ENCODE results near the gene INO80D. TPM values are rescaled to one million over a fixed set of nuclear protein-coding genes. Genes with fewer than 3 reads are reported as not detected.
"Not testable (repeated sequence)": the region's sequence is repeated elsewhere in the genome, so short reads cannot be mapped to it uniquely, and the experiment has no call there.

The INO80D gene
- total RNA-seq, 2 experiments from 2014 or later = 14.5 to 15.3 TPM

DNA sequence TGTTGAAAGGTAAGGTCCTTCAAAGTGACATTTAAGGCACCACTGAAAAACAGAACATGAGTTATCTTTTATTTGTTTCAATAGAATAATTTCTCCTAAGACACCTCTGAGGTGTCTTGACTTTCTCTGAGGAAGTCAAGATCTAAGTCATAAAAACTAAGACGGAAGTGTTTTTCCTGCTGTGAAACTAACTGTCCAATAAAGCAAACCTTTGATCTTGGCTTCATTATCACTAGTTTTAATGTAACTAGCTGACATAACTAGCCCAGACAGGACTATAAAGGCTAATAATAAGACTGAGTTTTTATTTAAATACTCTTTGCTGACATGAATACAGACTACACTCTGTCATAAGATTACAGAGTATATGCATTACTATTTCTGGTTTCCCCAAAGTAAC lies 36.6 kb downstream of the INO80D start:
- ChIA-PET POLR2A (no interaction called here), CTCF (no interaction called here)
- no peak overlapping the region for H3K4me3 Mint-ChIP-seq
- no peak overlapping the region for H3K27ac Mint-ChIP-seq
- H3K27me3 Mint-ChIP-seq = no peaks in the 10 kb centered on the region
- DNase-seq = no peak
- peaks cover 27% of the 10 kb centered on the region for H3K36me3 Mint-ChIP-seq
- intact Hi-C loops (cut with micrococcal nuclease) = no loop called here
- H3K9me3 Mint-ChIP-seq = no peaks in the 10 kb centered on the region
- H3K4me1 Mint-ChIP-seq (ENCODE audit: low read depth) = peaks cover 11% of the 10 kb centered on the region

DNA sequence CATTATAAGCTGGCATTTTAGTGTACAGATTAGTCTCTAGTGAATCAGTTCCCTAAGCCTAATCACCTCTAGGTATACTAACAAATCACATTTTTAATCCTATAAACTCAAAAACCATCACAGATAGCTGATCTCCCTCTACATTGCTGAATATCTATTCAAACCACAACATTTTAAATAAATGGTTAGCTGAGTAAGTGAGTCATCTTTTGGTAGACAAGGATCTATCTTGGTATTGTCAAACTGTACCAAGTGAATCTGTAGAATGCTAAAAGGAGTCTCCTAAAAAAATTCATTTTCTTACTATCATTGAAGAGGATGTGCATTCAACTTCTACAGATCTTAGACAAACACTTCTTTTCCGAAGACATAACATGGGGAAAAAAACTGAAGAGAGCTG lies 40.7 kb downstream of the INO80D start:
- Mint-ChIP-seq H3K27me3 (no peaks in the 10 kb centered on the region), H3K4me3 (no peak overlapping the region), H3K36me3 (peaks cover 33% of the 10 kb centered on the region), H3K4me1 (ENCODE audit: low read depth) (peaks cover 17% of the 10 kb centered on the region), H3K9me3 (no peaks in the 10 kb centered on the region), H3K27ac (no peak overlapping the region)
- intact Hi-C loops (cut with micrococcal nuclease) = no loop called here
- DNase-seq = no peak
- CTCF ChIA-PET = no interaction called here
- POLR2A ChIA-PET = no interaction called here

DNA sequence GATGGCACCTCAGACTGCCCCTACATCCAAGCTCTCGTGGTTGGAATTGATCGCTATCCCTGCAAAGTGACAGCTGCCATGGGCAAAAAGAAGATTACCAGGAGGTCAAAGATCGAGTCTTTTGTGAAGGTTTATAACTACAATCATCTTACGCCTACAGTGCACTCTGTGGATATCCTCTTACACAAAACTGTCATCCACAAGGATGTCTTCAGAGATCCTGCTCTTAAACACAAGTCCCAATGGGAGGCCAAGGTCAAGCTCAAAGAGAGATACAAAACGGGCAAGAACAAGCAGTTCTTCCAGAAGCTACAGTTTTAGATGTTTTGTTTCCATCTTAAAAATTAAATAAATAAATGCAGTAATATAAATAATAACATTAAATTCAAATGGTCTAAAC lies 45.4 kb downstream of the INO80D start:
- Mint-ChIP-seq H3K27ac (no peak overlapping the region), H3K27me3 (no peaks in the 10 kb centered on the region), H3K36me3 (peaks cover 52% of the 10 kb centered on the region), H3K9me3 (no peaks in the 10 kb centered on the region), H3K4me3 (no peak overlapping the region), H3K4me1 (ENCODE audit: low read depth) (peaks cover 13% of the 10 kb centered on the region)
- DNase-seq = no peak
- CTCF ChIA-PET = interaction anchor here (0.7 kb wide), 1 partner anchor 235 kb away, joined by 3 read pairs; no protein-coding TSS in a partner anchor
- POLR2A ChIA-PET = no interaction called here
- intact Hi-C loops (cut with micrococcal nuclease) = no loop called here

DNA sequence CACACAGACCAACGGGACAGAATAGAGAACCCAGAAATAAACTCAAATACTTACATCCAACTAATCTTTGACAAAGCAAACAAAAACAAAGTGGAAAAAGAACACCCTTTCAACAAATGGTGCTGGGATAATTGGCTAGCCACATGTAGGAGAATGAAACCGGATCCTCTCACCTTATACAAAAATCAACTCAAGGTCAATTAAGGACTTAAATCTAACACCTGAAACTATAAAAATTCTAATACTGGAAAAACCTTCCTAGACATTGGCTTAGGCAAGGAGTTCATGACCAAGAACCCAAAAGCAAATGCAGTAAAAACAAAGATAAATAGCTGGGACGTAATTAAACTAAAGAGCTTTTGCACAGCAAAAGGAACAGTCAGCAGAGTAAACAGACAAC lies 50.6 kb downstream of the INO80D start:
- intact Hi-C loops (cut with micrococcal nuclease) = loop anchor here (10.0 kb wide), 1 partner anchor 239 kb away; the partner anchor contains the start of gene ZDBF2
- H3K27ac Mint-ChIP-seq, H3K4me3 Mint-ChIP-seq, POLR2A ChIA-PET, H3K27me3 Mint-ChIP-seq, DNase-seq, CTCF ChIA-PET: not testable (repeated sequence)
- Mint-ChIP-seq H3K9me3 (peaks cover 14% of the 10 kb centered on the region), H3K36me3 (peaks cover 69% of the 10 kb centered on the region), H3K4me1 (ENCODE audit: low read depth) (peaks cover 53% of the 10 kb centered on the region)

DNA sequence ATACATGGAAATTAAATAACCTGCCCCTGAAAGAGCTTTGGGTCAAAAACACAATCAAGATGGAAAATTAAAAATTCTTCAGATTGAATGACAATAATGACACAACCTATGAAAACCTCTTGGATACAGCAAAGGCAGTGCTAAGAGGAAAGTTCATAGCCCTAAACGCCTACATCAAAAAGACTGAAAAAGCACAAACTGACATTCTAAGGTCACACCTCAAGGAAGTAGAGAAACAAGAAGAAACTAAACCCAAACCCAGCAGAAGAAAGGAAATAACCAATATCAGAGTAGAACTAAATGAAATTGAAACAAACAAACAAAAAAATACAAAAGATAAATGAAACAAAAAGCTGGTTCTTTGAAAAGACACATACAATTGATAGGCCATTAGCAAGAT lies 52.5 kb downstream of the INO80D start:
- Mint-ChIP-seq H3K36me3 (peaks cover 69% of the 10 kb centered on the region), H3K9me3 (peaks cover 14% of the 10 kb centered on the region), H3K4me1 (ENCODE audit: low read depth) (peaks cover 61% of the 10 kb centered on the region)
- H3K4me3 Mint-ChIP-seq, DNase-seq, H3K27ac Mint-ChIP-seq, H3K27me3 Mint-ChIP-seq, CTCF ChIA-PET, POLR2A ChIA-PET: not testable (repeated sequence)
- intact Hi-C loops (cut with micrococcal nuclease) = loop anchor here (10.0 kb wide), 1 partner anchor 241 kb away; the partner anchor contains the start of gene ZDBF2

DNA sequence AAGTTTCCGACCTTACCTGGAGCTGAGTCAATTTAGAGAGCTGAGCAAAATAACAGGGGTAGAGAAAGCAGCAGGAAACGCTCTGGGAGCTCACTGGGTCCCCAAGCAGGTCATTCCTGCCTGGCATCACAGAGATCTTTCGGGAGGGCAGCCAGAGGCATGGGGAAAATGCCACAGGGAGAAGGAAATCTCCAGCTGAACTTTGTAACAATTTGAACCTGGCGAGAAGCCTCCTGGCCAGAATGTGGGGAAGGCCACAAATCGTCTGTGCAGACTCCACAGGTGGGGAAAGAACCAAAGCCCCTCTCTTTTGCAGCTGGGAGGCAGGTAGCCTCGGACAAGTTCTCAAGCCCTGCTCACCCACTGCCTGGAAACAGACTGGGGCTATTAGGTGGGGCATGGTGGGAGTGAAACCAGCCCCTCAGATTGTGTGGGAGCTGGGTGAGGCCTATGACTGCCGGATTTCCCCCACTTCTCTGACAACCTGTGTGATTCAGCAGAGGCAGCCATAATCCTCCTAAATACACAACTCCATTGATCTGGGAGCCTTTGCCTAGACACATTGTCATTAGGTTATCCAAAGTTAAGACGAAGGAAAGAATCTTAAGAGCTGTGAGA lies 53.9 kb downstream of the INO80D start:
- peaks cover 68% of the 10 kb centered on the region for H3K36me3 Mint-ChIP-seq
- no peak for DNase-seq
- no peak overlapping the region for H3K27ac Mint-ChIP-seq
- POLR2A ChIA-PET = interaction anchor here (1.0 kb wide), 1 partner anchor 54 kb away, joined by 10 read pairs; the partner anchor contains the start of gene INO80D
- peaks cover 61% of the 10 kb centered on the region for H3K4me1 Mint-ChIP-seq (ENCODE audit: low read depth)
- H3K27me3 Mint-ChIP-seq = no peaks in the 10 kb centered on the region
- intact Hi-C loops (cut with micrococcal nuclease) = loop anchor here (1.0 to 10.0 kb wide), 2 partner anchors 54 to 243 kb away; partner anchors contain the start of genes INO80D and ZDBF2
- peaks cover 14% of the 10 kb centered on the region for H3K9me3 Mint-ChIP-seq
- H3K4me3 Mint-ChIP-seq = no peak overlapping the region
- CTCF ChIA-PET = no interaction called here

DNA sequence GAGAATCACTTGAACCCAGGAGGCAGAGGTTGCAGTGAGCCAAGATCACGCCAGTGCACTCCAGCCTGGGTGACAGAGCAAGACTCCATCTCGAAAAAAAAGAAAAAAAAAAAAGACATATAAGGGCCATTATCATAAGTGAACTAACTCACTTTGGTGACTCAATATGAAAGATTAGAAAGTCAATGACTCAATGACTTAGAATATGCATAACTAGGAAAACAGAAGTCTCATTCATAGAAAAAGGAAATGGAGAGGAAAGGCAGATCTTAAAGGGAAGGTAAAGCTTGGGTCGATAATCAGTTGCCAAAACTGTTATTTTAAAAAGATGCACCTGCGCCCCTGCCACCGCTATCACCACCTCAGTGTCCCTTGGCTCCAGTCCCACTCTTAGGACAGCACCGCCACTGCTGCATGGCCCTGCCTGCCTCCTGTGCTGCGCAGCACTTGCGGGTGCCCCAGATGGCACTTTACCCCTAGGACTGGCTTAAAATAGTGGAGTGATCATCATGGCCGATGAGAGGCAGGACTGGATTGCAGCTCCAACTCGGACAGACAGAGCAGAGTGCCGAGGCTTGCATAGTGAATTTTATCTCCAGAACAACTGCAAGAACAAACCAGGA lies 54.7 kb downstream of the INO80D start:
- peaks cover 14% of the 10 kb centered on the region for H3K9me3 Mint-ChIP-seq
- POLR2A ChIA-PET = interaction anchor here (0.6 to 1.0 kb wide), 3 partner anchors 55 to 654 kb away, joined by 3 to 10 read pairs (median 5); partner anchors contain the start of gene INO80D
- intact Hi-C loops (cut with micrococcal nuclease) = loop anchor here (1.0 to 10.0 kb wide), 2 partner anchors 55 to 244 kb away; partner anchors contain the start of genes INO80D and ZDBF2
- CTCF ChIA-PET = interaction anchor here (0.7 kb wide), 1 partner anchor 65 kb away, joined by 3 read pairs; no protein-coding TSS in a partner anchor
- H3K27ac Mint-ChIP-seq = no peak overlapping the region
- H3K27me3 Mint-ChIP-seq = no peaks in the 10 kb centered on the region
- H3K36me3 Mint-ChIP-seq = peaks cover 60% of the 10 kb centered on the region
- H3K4me1 Mint-ChIP-seq (ENCODE audit: low read depth) = peaks cover 61% of the 10 kb centered on the region
- H3K4me3 Mint-ChIP-seq = no peak overlapping the region
- DNase-seq = no peak

DNA sequence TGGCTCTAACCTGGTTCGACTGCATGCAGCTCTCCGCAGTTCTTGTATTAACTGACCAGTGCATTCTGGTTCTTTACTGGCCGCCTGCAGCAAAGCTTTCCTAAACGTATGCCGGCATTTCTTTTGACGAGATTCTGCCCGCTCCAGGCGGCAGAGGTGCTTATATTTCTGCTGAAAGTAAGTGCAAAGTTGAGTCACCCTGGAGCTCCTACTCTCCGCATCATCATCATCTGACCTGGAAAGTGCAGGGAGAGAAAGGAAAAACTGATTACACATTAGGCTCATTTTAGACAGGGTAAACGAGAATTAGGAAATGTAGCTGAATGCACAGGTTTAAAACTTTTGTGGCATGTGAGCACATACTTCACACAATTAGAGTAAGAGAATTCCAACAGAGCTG lies 57.9 kb downstream of the INO80D start:
- Mint-ChIP-seq H3K4me3 (no peak overlapping the region), H3K9me3 (peaks cover 7% of the 10 kb centered on the region), H3K36me3 (peaks cover 35% of the 10 kb centered on the region), H3K27me3 (no peaks in the 10 kb centered on the region), H3K27ac (no peak overlapping the region), H3K4me1 (ENCODE audit: low read depth) (peaks cover 37% of the 10 kb centered on the region)
- DNase-seq = no peak
- CTCF ChIA-PET = interaction anchor here (0.9 kb wide), 1 partner anchor 31 kb away, joined by 3 read pairs; no protein-coding TSS in a partner anchor
- intact Hi-C loops (cut with micrococcal nuclease) = no loop called here
- POLR2A ChIA-PET = no interaction called here

DNA sequence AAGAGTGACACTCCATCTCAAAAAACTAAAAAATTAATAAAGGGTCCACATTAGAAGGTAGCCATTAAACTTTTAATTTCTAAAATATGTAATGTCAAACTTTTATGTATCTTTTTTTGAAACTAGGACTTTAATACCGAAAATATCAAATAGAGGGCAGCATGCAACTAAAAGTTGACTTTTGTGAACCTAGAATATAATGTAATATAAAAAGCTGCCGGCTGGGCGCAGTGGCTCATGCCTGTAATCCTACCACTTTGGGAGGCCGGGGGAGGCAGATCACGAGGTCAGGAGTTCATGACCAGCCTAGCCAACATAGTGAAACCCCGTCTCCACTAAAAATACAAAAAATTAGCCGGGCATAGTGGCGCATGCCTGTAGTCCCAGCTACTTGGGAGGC lies 62.8 kb downstream of the INO80D start:
- ChIA-PET CTCF (no interaction called here), POLR2A (no interaction called here)
- no peak for DNase-seq
- Mint-ChIP-seq H3K27ac (no peak overlapping the region), H3K9me3 (no peaks in the 10 kb centered on the region), H3K36me3 (peaks cover 15% of the 10 kb centered on the region), H3K4me3 (no peak overlapping the region), H3K27me3 (no peaks in the 10 kb centered on the region), H3K4me1 (ENCODE audit: low read depth) (no peaks in the 10 kb centered on the region)
- intact Hi-C loops (cut with micrococcal nuclease) = no loop called here

DNA sequence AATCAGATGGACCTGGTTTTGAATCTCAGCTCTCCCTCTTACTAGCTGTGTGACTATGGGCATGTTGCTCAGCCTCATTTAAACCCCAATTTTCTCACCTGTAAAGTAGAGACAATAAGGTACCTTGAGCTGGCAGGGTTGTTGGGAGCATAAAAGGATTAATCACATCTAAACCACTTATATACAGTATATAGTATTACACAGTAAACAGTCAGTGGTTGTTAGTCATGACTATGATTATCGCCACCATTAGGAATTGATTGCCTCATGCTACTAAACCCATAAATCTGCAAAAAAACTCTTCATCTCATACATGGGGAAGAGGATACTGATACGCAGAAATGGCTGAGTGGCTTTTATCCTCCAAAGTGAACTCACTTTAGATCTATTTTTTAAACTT lies 65.8 kb downstream of the INO80D start:
- Mint-ChIP-seq H3K27me3 (no peaks in the 10 kb centered on the region), H3K27ac (no peak overlapping the region), H3K4me1 (ENCODE audit: low read depth) (no peaks in the 10 kb centered on the region), H3K9me3 (peaks cover 11% of the 10 kb centered on the region), H3K4me3 (no peak overlapping the region), H3K36me3 (peaks cover 36% of the 10 kb centered on the region)
- intact Hi-C loops (cut with micrococcal nuclease) = no loop called here
- DNase-seq = no peak
- ChIA-PET CTCF (no interaction called here), POLR2A (no interaction called here)

DNA sequence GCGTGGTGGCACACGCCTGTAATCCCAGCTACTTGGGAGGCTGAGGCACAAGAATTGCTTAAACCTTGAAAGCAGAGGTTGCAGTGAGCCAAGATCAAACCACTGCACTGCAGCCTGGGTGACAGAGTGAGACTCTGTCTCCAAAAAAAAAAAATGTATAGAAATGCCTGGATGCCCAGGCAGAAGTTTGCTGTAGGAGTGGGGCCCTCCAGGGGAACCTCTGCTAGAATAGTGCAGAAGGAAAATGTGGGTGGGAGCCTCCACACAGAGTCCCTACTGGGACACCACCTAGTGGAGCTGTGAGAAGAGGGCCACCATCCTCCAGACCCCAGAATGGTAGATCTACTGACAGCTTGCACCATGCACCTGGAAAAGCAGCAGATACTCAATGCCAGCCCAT lies 70.2 kb downstream of the INO80D start:
- DNase-seq; H3K4me3 Mint-ChIP-seq; CTCF ChIA-PET; intact Hi-C loops (cut with micrococcal nuclease); H3K27me3 Mint-ChIP-seq; H3K4me1 Mint-ChIP-seq (ENCODE audit: low read depth); POLR2A ChIA-PET; H3K27ac Mint-ChIP-seq: not testable (repeated sequence)
- Mint-ChIP-seq H3K36me3 (peaks cover 57% of the 10 kb centered on the region), H3K9me3 (peaks cover 11% of the 10 kb centered on the region)

DNA sequence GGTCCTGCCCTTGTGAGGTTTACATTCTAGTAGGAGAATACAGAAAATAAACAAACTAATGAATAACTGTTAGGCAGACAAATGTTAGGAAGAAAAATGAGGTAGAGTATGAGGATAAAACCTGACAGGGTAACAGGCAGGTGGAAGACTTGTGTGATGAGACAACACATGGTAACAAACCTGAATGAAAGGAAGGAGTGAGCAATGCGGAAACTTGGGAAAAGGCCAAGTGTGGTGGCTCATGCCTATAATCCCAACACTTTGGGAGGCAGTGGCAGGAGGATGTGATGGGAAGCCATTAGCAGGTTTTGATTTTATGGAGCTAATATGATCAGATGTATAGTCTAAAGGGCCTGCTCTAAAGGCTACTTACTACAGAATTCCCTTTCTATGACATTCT lies 74.2 kb downstream of the INO80D start:
- peaks cover 56% of the 10 kb centered on the region for H3K36me3 Mint-ChIP-seq
- H3K4me3 Mint-ChIP-seq = no peak overlapping the region
- intact Hi-C loops (cut with micrococcal nuclease) = no loop called here
- H3K27ac Mint-ChIP-seq = no peak overlapping the region
- CTCF ChIA-PET = interaction anchor here (1.0 kb wide), 1 partner anchor 16 kb away, joined by 3 read pairs; no protein-coding TSS in a partner anchor
- H3K27me3 Mint-ChIP-seq = no peaks in the 10 kb centered on the region
- H3K9me3 Mint-ChIP-seq = peaks cover 11% of the 10 kb centered on the region
- POLR2A ChIA-PET = no interaction called here
- no peaks in the 10 kb centered on the region for H3K4me1 Mint-ChIP-seq (ENCODE audit: low read depth)
- no peak for DNase-seq
